Tibial nerve (tissue), 4 donors: ENCODE measurements around the gene SCG5. TPM values are rescaled to one million over a fixed set of nuclear protein-coding genes. Genes with fewer than 3 reads are reported as not detected.

Experiments used
- DNase-seq, 2 donors: peaks; one replicate each; pipeline ENCODE4 v3.0.0-alpha.2; 2019; ENCODE audit warnings: low spot score in 2 of 2
- H3K27ac ChIP-seq, 4 donors: fragments of 200-600 bp; sonication (generic) in 3 of 4; one replicate each; pipeline ENCODE4 v1.5.1; 2017 to 2019; ENCODE audit warnings: mild to moderate bottlenecking in 1 of 4
- H3K27me3 ChIP-seq, 2 donors: fragments of 200-600 bp; sonication (generic) in 1 of 2; one replicate each; pipeline versions ENCODE4 v1.5.1 to v1.6.0; 2017 to 2019
- H3K36me3 ChIP-seq, 3 donors: fragments of 200-600 bp; sonication (generic); one replicate each; pipeline ENCODE4 v1.5.1; 2018 to 2019
- H3K4me1 ChIP-seq, 4 donors: fragments of 200-600 bp; sonication (generic) in 3 of 4; one replicate each; pipeline ENCODE4 v1.5.1; 2017 to 2019
- H3K4me3 ChIP-seq, 4 donors: fragments of 200-600 bp; sonication (generic) in 3 of 4; one replicate each; pipeline ENCODE4 v1.5.1; 2017 to 2019; ENCODE audit warnings: mild to moderate bottlenecking in 1 of 4, moderate library complexity in 1 of 4
- H3K9me3 ChIP-seq, 4 donors: fragments of 200-600 bp; sonication (generic) in 3 of 4; one replicate each; pipeline ENCODE4 v1.5.1; 2017 to 2019
- CTCF ChIP-seq, 5 experiments: fragments of 200-600 bp in 3 of 5; fragments of 450-650 bp in 2 of 5; sonication (generic) in 3 of 5; IDR thresholded peaks; one replicate each; pipeline ENCODE4 v1.5.1; 2016 to 2019; ENCODE audit warnings: antibody characterized with exemption in 5 of 5, mild to moderate bottlenecking in 3 of 5, moderate library complexity in 2 of 5
- EP300 ChIP-seq, 2 donors: sonication (generic); formaldehyde crosslinking; IDR thresholded peaks; one replicate each; pipeline ENCODE4 v1.6.1; 2017; ENCODE audit warnings: antibody characterized with exemption in 2 of 2, mild to moderate bottlenecking in 1 of 2
- POLR2A ChIP-seq, 2 donors: fragments of 450-650 bp; IDR thresholded peaks; one replicate each; pipeline ENCODE4 v1.6.1; 2017; ENCODE audit warnings: antibody characterized with exemption in 2 of 2, mild to moderate bottlenecking in 2 of 2, moderate library complexity in 2 of 2
- WGBS, 2 donors: methylation state at CpG; one replicate each; pipeline ENCODE4 v1.1.5; 2018; 5-methylcytosine and 5-hydroxymethylcytosine counted together
- total RNA-seq, 4 donors: library from RNA; depleted of rRNA; stranded (reverse); fragments of >200 nt; gene quantifications; one replicate each; pipeline ENCODE4 v1.1.0, GENCODE V29; 2016

SCG5 gene
- total RNA-seq, 4 donors from 2014 or later: 0.44 to 0.90 TPM; not detected in 2

- H3K27ac ChIP-seq: no peak overlapping the region
- no peaks in the 10 kb centered on the region for H3K36me3 ChIP-seq
- peaks cover 0 to 10% (median 3%) of the 10 kb centered on the region in 4 donors for H3K4me1 ChIP-seq
- H3K4me3 ChIP-seq: no peak overlapping the region
- no peaks in the 10 kb centered on the region for H3K27me3 ChIP-seq
- H3K9me3 ChIP-seq: no peaks in the 10 kb centered on the region
- DNase-seq: no peak
- TF ChIP-seq EP300 (IDR thresholded peaks at IDR 0.05) (no peak), CTCF (IDR thresholded peaks at IDR 0.05) (no peak), POLR2A (IDR thresholded peaks at IDR 0.05) (no peak)
- WGBS, 2 donors: 82 to 94% methylated on average over 5 of the region's 5 CpGs
Measured at GRCh38 chr15:32687556-32687955, 46.0 kb downstream of the SCG5 start.

GRCh38 chr15:32688151-32688639, 46.7 kb downstream of the SCG5 start:
- H3K27ac ChIP-seq: no peak overlapping the region
- TF ChIP-seq POLR2A (IDR thresholded peaks at IDR 0.05) (no peak), CTCF (IDR thresholded peaks at IDR 0.05) (no peak), EP300 (IDR thresholded peaks at IDR 0.05) (no peak)
- no peak for DNase-seq
- H3K36me3 ChIP-seq: no peaks in the 10 kb centered on the region
- no peaks in the 10 kb centered on the region for H3K27me3 ChIP-seq
- no peak overlapping the region for H3K4me3 ChIP-seq
- no peaks in the 10 kb centered on the region for H3K9me3 ChIP-seq
- 59 to 75% methylated on average over 2 of the region's 2 CpGs for WGBS, 2 donors
- H3K4me1 ChIP-seq: peaks cover 0 to 6% (median 0%) of the 10 kb centered on the region in 4 donors

GRCh38 chr15:32690941-32691688, 49.6 kb downstream of the SCG5 start:
- no peak overlapping the region for H3K27ac ChIP-seq
- no peak for TF ChIP-seq POLR2A (IDR thresholded peaks at IDR 0.05)
- TF ChIP-seq EP300 (IDR thresholded peaks at IDR 0.05): no peak
- no peak for TF ChIP-seq CTCF (IDR thresholded peaks at IDR 0.05)
- H3K36me3 ChIP-seq: no peaks in the 10 kb centered on the region
- DNase-seq: no peak
- no peak overlapping the region for H3K4me3 ChIP-seq
- H3K27me3 ChIP-seq: no peaks in the 10 kb centered on the region
- WGBS, 2 donors: 46 to 56% methylated on average over 8 of the region's 8 CpGs
- H3K9me3 ChIP-seq: no peaks in the 10 kb centered on the region
- H3K4me1 ChIP-seq: no peaks in the 10 kb centered on the region

GRCh38 chr15:32691689-32692038, 50.2 kb downstream of the SCG5 start:
- no peaks in the 10 kb centered on the region for H3K9me3 ChIP-seq
- no peak for DNase-seq
- no peak overlapping the region for H3K4me3 ChIP-seq
- no peaks in the 10 kb centered on the region for H3K27me3 ChIP-seq
- TF ChIP-seq CTCF (IDR thresholded peaks at IDR 0.05) (no peak), EP300 (IDR thresholded peaks at IDR 0.05) (no peak), POLR2A (IDR thresholded peaks at IDR 0.05) (no peak)
- WGBS, 2 donors: 86 to 89% methylated on average over 10 of the region's 10 CpGs
- H3K4me1 ChIP-seq: no peaks in the 10 kb centered on the region
- H3K36me3 ChIP-seq: no peaks in the 10 kb centered on the region
- H3K27ac ChIP-seq: no peak overlapping the region

- H3K36me3 ChIP-seq: no peaks in the 10 kb centered on the region
- 87 to 100% methylated on average over 2 of the region's 2 CpGs for WGBS, 2 donors
Measured at GRCh38 chr15:32692286-32692685, 50.8 kb downstream of the SCG5 start.

More at GRCh38 chr15:32692286-32692685, 50.8 kb downstream of the SCG5 start:
- Histone ChIP-seq H3K27me3 (no peaks in the 10 kb centered on the region), H3K9me3 (no peaks in the 10 kb centered on the region), H3K27ac (no peak overlapping the region), H3K4me3 (no peak overlapping the region), H3K4me1 (no peaks in the 10 kb centered on the region)
- TF ChIP-seq POLR2A (IDR thresholded peaks at IDR 0.05): no peak
- TF ChIP-seq CTCF (IDR thresholded peaks at IDR 0.05): no peak
- no peak for TF ChIP-seq EP300 (IDR thresholded peaks at IDR 0.05)
- DNase-seq: no peak
